Activated CD8-positive, alpha-beta memory T cell treated with anti-CD3 and anti-CD28 coated beads for 36 hours (primary cell): Measurements from ENCODE around the gene PGK2. TPM values are rescaled to one million over a fixed set of nuclear protein-coding genes. Genes with fewer than 3 reads are reported as not detected.

ENCODE experiments used
- CTCF ChIA-PET: fragments of 350-600 bp; sonication (Branson Sonifier 250); formaldehyde crosslinking; loops from one replicate; lab custom pipeline; 2021; ENCODE audit warnings: antibody characterized with exemption; lab: Charles Lee
- POLR2A ChIA-PET: fragments of 350-600 bp; sonication (Branson Sonifier 250); formaldehyde crosslinking; loops from one replicate; lab custom pipeline; 2021; ENCODE audit warnings: antibody characterized with exemption; lab: Charles Lee
- total RNA-seq, 2 experiments: library from RNA; stranded (reverse); gene quantifications; one replicate each; pipeline ENCODE4 v1.2.3, GENCODE V29; 2021

The PGK2 gene
- total RNA-seq, 2 experiments from 2014 or later: not detected

- ChIA-PET CTCF (no interaction called here), POLR2A (no interaction called here)
Measured at GRCh38 chr6:49743429-49743828, 43.7 kb downstream of the PGK2 start.

DNA sequence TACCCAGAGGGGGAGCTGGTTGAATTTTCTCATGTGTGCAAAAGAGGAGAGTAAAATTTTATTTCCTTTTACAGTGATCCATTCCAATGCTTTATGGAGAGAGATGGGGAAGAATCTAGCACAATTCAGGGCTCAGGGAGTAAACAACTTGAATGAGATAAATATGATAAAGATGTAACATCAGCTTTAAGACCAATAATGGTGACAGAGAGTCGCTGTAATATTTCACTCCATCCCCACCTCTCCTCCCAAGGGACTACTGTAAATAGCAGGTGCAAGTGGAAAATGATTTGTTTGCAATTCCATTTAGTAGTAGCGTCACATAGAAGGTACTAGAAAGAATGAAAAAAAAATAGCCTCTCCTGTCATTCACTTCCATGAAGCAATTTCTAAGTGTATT, 47.7 kb downstream of the PGK2 start:
- ChIA-PET POLR2A (no interaction called here), CTCF (no interaction called here)

DNA sequence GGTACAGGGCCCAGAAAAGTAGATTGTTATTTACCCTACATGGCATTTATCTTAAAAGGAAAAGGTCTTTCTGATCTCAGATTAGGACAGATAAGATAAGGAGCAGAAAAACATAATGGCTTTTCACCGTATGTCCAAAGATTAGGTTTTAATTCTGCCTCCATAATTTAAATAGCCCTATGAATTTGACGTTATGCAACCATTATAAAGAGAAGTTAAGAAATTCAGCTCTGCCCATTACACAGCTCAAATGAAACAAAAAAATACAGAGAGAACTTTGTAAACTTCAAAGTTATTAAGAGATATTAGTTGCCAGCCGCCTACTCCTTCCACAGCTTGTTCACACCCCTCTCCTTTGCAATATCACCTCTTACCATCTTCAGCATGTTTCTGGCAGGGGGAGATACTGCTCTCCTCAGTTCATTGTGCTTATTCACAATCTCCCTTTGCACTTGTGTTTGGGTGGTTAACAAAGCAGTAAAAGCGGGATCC, 51.0 kb downstream of the PGK2 start:
- ChIA-PET CTCF (no interaction called here), POLR2A (no interaction called here)

Other genes with a start within 250 kb of the PGK2 start
- gene C6orf141, start 236.6 kb downstream of the PGK2 start, total RNA-seq: not detected
- gene RHAG, start 150.4 kb downstream of the PGK2 start, total RNA-seq: not detected
- not detected for gene CRISP2, start 73.7 kb downstream of the PGK2 start, total RNA-seq
- gene CRISP3, start 42.9 kb downstream of the PGK2 start, total RNA-seq: not detected
- gene CRISP1, start 79.2 kb upstream of the PGK2 start, total RNA-seq: not detected
- not detected for gene DEFB114, start 176.9 kb upstream of the PGK2 start, total RNA-seq
- gene DEFB113, start 182.3 kb upstream of the PGK2 start, total RNA-seq: not detected
- gene DEFB110, start 234.7 kb upstream of the PGK2 start, total RNA-seq: not detected